HTERT RPE-1 (cell line): ENCODE results near the gene SAE1.
"Not testable (repeated sequence)": the region's sequence is repeated elsewhere in the genome, so short reads cannot be mapped to it uniquely, and the experiment has no call there.

ENCODE experiments used
- in situ Hi-C: fragments of 300-500 bp; cut with MboI; formaldehyde crosslinking; loops from 4 replicates; pipeline ENCODE4 v1.14.3; 2020; ENCODE audit warnings: low sequenced_read_pairs

SAE1 gene

GRCh38 chr19:47125669-47125938 lies 5.0 kb upstream of the SAE1 start:
- in situ Hi-C loops: no loop called here

GRCh38 chr19:47129579-47129978 lies 1.1 kb upstream of the SAE1 start:
- in situ Hi-C loops: no loop called here

- in situ Hi-C loops: no loop called here
Observed at GRCh38 chr19:47130120-47130588, 481 bp upstream of the SAE1 start.

GRCh38 chr19:47132194-47132852 lies 1.7 kb downstream of the SAE1 start:
- in situ Hi-C loops: no loop called here

GRCh38 chr19:47133021-47133471 lies 2.4 kb downstream of the SAE1 start:
- in situ Hi-C loops: no loop called here

GRCh38 chr19:47134545-47134944 lies 3.9 kb downstream of the SAE1 start:
- in situ Hi-C loops: no loop called here

- in situ Hi-C loops: no loop called here
Observed at GRCh38 chr19:47135156-47135555, 4.5 kb downstream of the SAE1 start.

GRCh38 chr19:47141252-47141651 lies 10.6 kb downstream of the SAE1 start:
- in situ Hi-C loops: not testable (repeated sequence)

GRCh38 chr19:47141695-47142094 lies 11.1 kb downstream of the SAE1 start:
- in situ Hi-C loops: no loop called here

GRCh38 chr19:47142779-47143178 lies 12.1 kb downstream of the SAE1 start:
- in situ Hi-C loops: no loop called here

GRCh38 chr19:47143322-47144073 lies 12.9 kb downstream of the SAE1 start:
- in situ Hi-C loops: no loop called here

- in situ Hi-C loops: no loop called here
Observed at GRCh38 chr19:47144630-47145029, 14.0 kb downstream of the SAE1 start.

- in situ Hi-C loops: no loop called here
Observed at GRCh38 chr19:47145639-47146486, 15.2 kb downstream of the SAE1 start.

- in situ Hi-C loops: no loop called here
Observed at GRCh38 chr19:47146920-47147319, 16.3 kb downstream of the SAE1 start.

GRCh38 chr19:47151627-47152026 lies 21.0 kb downstream of the SAE1 start:
- in situ Hi-C loops: no loop called here

GRCh38 chr19:47152205-47152604 lies 21.6 kb downstream of the SAE1 start:
- in situ Hi-C loops: no loop called here

GRCh38 chr19:47152632-47153031 lies 22.0 kb downstream of the SAE1 start:
- in situ Hi-C loops: no loop called here

GRCh38 chr19:47153266-47153665 lies 22.6 kb downstream of the SAE1 start:
- in situ Hi-C loops: no loop called here

GRCh38 chr19:47155148-47155547 lies 24.5 kb downstream of the SAE1 start:
- in situ Hi-C loops: no loop called here

GRCh38 chr19:47156861-47157430 lies 26.3 kb downstream of the SAE1 start:
- in situ Hi-C loops: no loop called here
